PC-9 (cell line): ENCODE results near the gene ANP32B. TPM values are rescaled to one million over a fixed set of nuclear protein-coding genes. Genes with fewer than 3 reads are reported as not detected.

Source experiments
- BruUV-seq: library from RNA; stranded (reverse); fragments of 400-500 nt; replicated peaks from 2 replicates; lab custom pipeline; 2021; lab: Mats Ljungman, UMichigan
- CTCF ChIA-PET: fragments of 300-600 bp; sonication (Branson Sonifier 250); formaldehyde crosslinking; loops from one replicate; lab custom pipeline; 2022; ENCODE audit warnings: antibody characterized with exemption; lab: Charles Lee
- POLR2A ChIA-PET: fragments of 300-600 bp; sonication (Branson Sonifier 250); formaldehyde crosslinking; loops from one replicate; lab custom pipeline; 2022; ENCODE audit warnings: antibody characterized with exemption; ENCODE audit not compliant: unreplicated experiment; lab: Charles Lee
- DNase-seq, 2 experiments: peaks; one replicate each; pipeline versions ENCODE4 v3.0.0 to v3.0.0-alpha.2; 2015 to 2022; ENCODE audit warnings: mixed read lengths in 1 of 2
- H2AFZ ChIP-seq: fragments of 200-600 bp; sonication (generic); 2 replicates; pipeline ENCODE4 v1.8.1; 2017; ENCODE audit warnings: antibody characterized with exemption
- H3F3A ChIP-seq: fragments of 200-600 bp; sonication (generic); 2 replicates; pipeline ENCODE4 v1.8.1; 2017; ENCODE audit warnings: antibody characterized with exemption, mild to moderate bottlenecking, low read depth; ENCODE audit not compliant: insufficient read depth
- H3K27ac ChIP-seq: fragments of 200-600 bp; sonication (generic); 2 replicates; pipeline ENCODE4 v1.6.1; 2016; ENCODE audit warnings: mixed run types
- H3K27me3 ChIP-seq: fragments of 200-600 bp; sonication (generic); 2 replicates; pipeline ENCODE4 v1.6.1; 2016; ENCODE audit warnings: low read depth, mixed run types; ENCODE audit not compliant: insufficient read depth
- H3K36me3 ChIP-seq: fragments of 200-600 bp; sonication (generic); 2 replicates; pipeline ENCODE4 v1.6.1; 2016; ENCODE audit warnings: low read depth, mixed run types
- H3K4me1 ChIP-seq: fragments of 200-600 bp; sonication (generic); replicated peaks from 2 replicates; pipeline ENCODE4 v1.6.1; 2016; ENCODE audit warnings: mixed run types; ENCODE audit not compliant: insufficient read depth
- H3K4me2 ChIP-seq: fragments of 200-600 bp; sonication (generic); 2 replicates; pipeline ENCODE4 v1.6.1; 2017; ENCODE audit warnings: mixed run types
- H3K4me3 ChIP-seq: fragments of 200-600 bp; sonication (generic); 2 replicates; pipeline ENCODE4 v1.6.1; 2016; ENCODE audit warnings: mixed run types
- H3K79me2 ChIP-seq: fragments of 200-600 bp; sonication (generic); 2 replicates; pipeline ENCODE4 v1.6.1; 2017; ENCODE audit warnings: low read depth, mixed run types
- H3K9me2 ChIP-seq: fragments of 200-600 bp; sonication (generic); 2 replicates; pipeline ENCODE4 v1.8.1; 2017; ENCODE audit warnings: mild to moderate bottlenecking; ENCODE audit not compliant: insufficient read depth
- H3K9me3 ChIP-seq: fragments of 200-600 bp; sonication (generic); 2 replicates; pipeline ENCODE4 v1.8.1; 2016; ENCODE audit warnings: low read depth; ENCODE audit not compliant: insufficient read depth
- H4K20me1 ChIP-seq: fragments of 200-600 bp; sonication (generic); 2 replicates; pipeline ENCODE4 v1.8.1; 2017; ENCODE audit not compliant: insufficient read depth
- CTCF ChIP-seq: fragments of 200-600 bp; sonication (generic); conservative IDR thresholded peaks from 2 replicates; pipeline ENCODE4 v1.6.1; 2017; ENCODE audit warnings: mixed run types, antibody characterized with exemption, mild to moderate bottlenecking, moderate library complexity
- EZH2 ChIP-seq: fragments of 200-600 bp; sonication (generic); IDR thresholded peaks from 2 replicates; pipeline ENCODE4 v1.8.0; 2017; ENCODE audit warnings: antibody characterized with exemption, low read depth
- intact Hi-C: fragments of 100-400 bp; cut with micrococcal nuclease; formaldehyde crosslinking; loops from one replicate; pipeline ENCODE4 v1.10.0; 2022; ENCODE audit not compliant: unreplicated experiment
- total RNA-seq: library from RNA; stranded (reverse); gene quantifications from 2 replicates; pipeline ENCODE4 v1.2.3, GENCODE V29; 2021

Gene ANP32B
- total RNA-seq, 1 experiment from 2014 or later = 280 TPM

- Histone ChIP-seq H3K36me3 (no peaks in the 10 kb centered on the region), H3K9me2 (no peaks in the 10 kb centered on the region), H2AFZ (no peak overlapping the region), H3K9me3 (no peaks in the 10 kb centered on the region), H3K27me3 (no peaks in the 10 kb centered on the region), H3K4me3 (no peak overlapping the region), H3K79me2 (no peaks in the 10 kb centered on the region), H3K27ac (no peak overlapping the region), H3K4me1 (no peaks in the 10 kb centered on the region), H4K20me1 (no peaks in the 10 kb centered on the region), H3F3A (peaks cover 9% of the 10 kb centered on the region; the same call in 1 of the 2 replicates), H3K4me2 (no peak overlapping the region)
- ChIA-PET CTCF (interaction anchor here (0.6 kb wide), 1 partner anchor 29 kb away, joined by 10 read pairs; no protein-coding TSS in a partner anchor), POLR2A (no interaction called here)
- no peak for DNase-seq
- BruUV-seq = no TSS peak
- intact Hi-C loops = no loop called here
- TF ChIP-seq CTCF = no peak
- no peak for TF ChIP-seq EZH2
Observed at GRCh38 chr9:98024702-98025101, 41.6 kb downstream of the ANP32B start.

- intact Hi-C loops = no loop called here
- Histone ChIP-seq H3K4me3 (no peak overlapping the region), H2AFZ (no peak overlapping the region), H3K27ac (no peak overlapping the region), H4K20me1 (no peaks in the 10 kb centered on the region), H3K9me3 (no peaks in the 10 kb centered on the region), H3K27me3 (no peaks in the 10 kb centered on the region), H3F3A (peaks cover 17% of the 10 kb centered on the region), H3K9me2 (no peaks in the 10 kb centered on the region), H3K4me1 (peaks cover 15% of the 10 kb centered on the region), H3K36me3 (no peaks in the 10 kb centered on the region), H3K79me2 (no peaks in the 10 kb centered on the region), H3K4me2 (no peak overlapping the region)
- DNase-seq = no peak
- ChIA-PET POLR2A (interaction anchor here (0.6 kb wide), 1 partner anchor 91 kb away, joined by 3 read pairs; no protein-coding TSS in a partner anchor), CTCF (no interaction called here)
- no TSS peak for BruUV-seq
- TF ChIP-seq EZH2 (no peak), CTCF (no peak)
Observed at GRCh38 chr9:98031169-98031568, 48.0 kb downstream of the ANP32B start.

GRCh38 chr9:98031935-98032334 is 48.8 kb downstream of the ANP32B start:
- Histone ChIP-seq H3K79me2 (no peaks in the 10 kb centered on the region), H3K9me2 (no peaks in the 10 kb centered on the region), H3K36me3 (no peaks in the 10 kb centered on the region), H3K9me3 (no peaks in the 10 kb centered on the region), H2AFZ (no peak overlapping the region), H3K4me3 (no peak overlapping the region), H3F3A (peaks cover 22% of the 10 kb centered on the region), H3K27me3 (no peaks in the 10 kb centered on the region), H3K4me1 (peaks cover 20% of the 10 kb centered on the region), H3K4me2 (no peak overlapping the region), H3K27ac (peak overlapping the region; percentile 31; the same call in 1 of the 2 replicates), H4K20me1 (no peaks in the 10 kb centered on the region)
- POLR2A ChIA-PET = no interaction called here
- intact Hi-C loops = no loop called here
- TF ChIP-seq EZH2 (no peak), CTCF (no peak)
- CTCF ChIA-PET = interaction anchor here (0.6 to 0.7 kb wide), 2 partner anchors 22 to 110 kb away, joined by 5 to 6 read pairs; no protein-coding TSS in a partner anchor
- no TSS peak for BruUV-seq
- no peak for DNase-seq
